ENCODE results near the gene ANXA7.

DNA sequence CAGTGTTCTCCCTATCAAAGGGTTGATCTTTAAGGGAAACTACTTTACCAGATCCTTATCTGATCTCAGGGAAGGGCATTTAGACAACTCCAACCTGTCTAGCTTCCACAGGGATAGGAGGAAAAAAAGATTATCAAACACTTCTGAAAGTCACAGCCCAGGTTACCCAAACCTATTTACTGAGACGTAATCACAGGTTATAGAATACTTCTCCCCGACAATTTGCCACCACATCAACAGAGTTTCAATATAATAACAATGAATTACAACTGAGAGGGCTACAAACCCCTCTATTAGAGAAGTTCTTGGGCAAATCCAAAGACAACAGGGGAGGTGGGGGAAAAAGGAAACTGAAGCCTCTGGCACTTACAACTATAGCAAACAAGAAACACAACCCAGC, 81.5 kb downstream of the ANXA7 start:
- TF ChIP-seq CTCF (IDR thresholded peaks at IDR 0.05) (no peak), ZFX (IDR thresholded peaks at IDR 0.05; ENCODE audit: borderline replicate concordance) (no peak)

Measured in 22Rv1 (cell line).